Inflammatory macrophage (primary cell): ENCODE results near the gene PPP3CA.
A peak's percentile ranks its signal among the peaks of the same experiment; 100 is the strongest.

Experiments used
- DNase-seq, 2 donors: peaks; one replicate each; pipeline ENCODE4 v3.0.0-alpha.2; 2020 to 2022

Gene PPP3CA

GRCh38 chr4:101287324-101287723 is 60.0 kb downstream of the PPP3CA start:
- DNase-seq: no peak

GRCh38 chr4:101286663-101287062 is 60.7 kb downstream of the PPP3CA start:
- no peak for DNase-seq

GRCh38 chr4:101285985-101286384 is 61.3 kb downstream of the PPP3CA start:
- DNase-seq: no peak

- peak; percentile 23 to 53 for DNase-seq
Measured at GRCh38 chr4:101284546-101284945, 62.8 kb downstream of the PPP3CA start.

GRCh38 chr4:101283434-101283833 is 63.9 kb downstream of the PPP3CA start:
- peak; percentile 36 to 57 for DNase-seq

- DNase-seq: peak; percentile 70 to 82
Measured at GRCh38 chr4:101282076-101282844, 65.1 kb downstream of the PPP3CA start.

- DNase-seq: no peak
Measured at GRCh38 chr4:101280866-101281600, 66.3 kb downstream of the PPP3CA start.

GRCh38 chr4:101279377-101279871 is 67.9 kb downstream of the PPP3CA start:
- DNase-seq: peak; percentile 73

- DNase-seq: no peak
Measured at GRCh38 chr4:101277671-101278070, 69.7 kb downstream of the PPP3CA start.

- no peak for DNase-seq
Measured at GRCh38 chr4:101276661-101277060, 70.7 kb downstream of the PPP3CA start.

- DNase-seq: peak in 1 of 2 donors; percentile 38
Measured at GRCh38 chr4:101274888-101275752, 72.2 kb downstream of the PPP3CA start.

- DNase-seq: no peak
Measured at GRCh38 chr4:101271516-101271915, 75.8 kb downstream of the PPP3CA start.

GRCh38 chr4:101269682-101270081 is 77.6 kb downstream of the PPP3CA start:
- DNase-seq: no peak

GRCh38 chr4:101265816-101266172 is 81.5 kb downstream of the PPP3CA start:
- DNase-seq: no peak

GRCh38 chr4:101264993-101265815 is 82.1 kb downstream of the PPP3CA start:
- no peak for DNase-seq

- DNase-seq: no peak
Measured at GRCh38 chr4:101264512-101264911, 82.8 kb downstream of the PPP3CA start.

- DNase-seq: no peak
Measured at GRCh38 chr4:101262683-101263082, 84.6 kb downstream of the PPP3CA start.

- DNase-seq: no peak
Measured at GRCh38 chr4:101259876-101260275, 87.5 kb downstream of the PPP3CA start.

GRCh38 chr4:101258883-101259282 is 88.4 kb downstream of the PPP3CA start:
- DNase-seq: peak; percentile 55 to 60

GRCh38 chr4:101256222-101256621 is 91.1 kb downstream of the PPP3CA start:
- DNase-seq: no peak

- DNase-seq: peak in 1 of 2 donors; percentile 44
Measured at GRCh38 chr4:101254776-101255175, 92.5 kb downstream of the PPP3CA start.

GRCh38 chr4:101253121-101253520 is 94.2 kb downstream of the PPP3CA start:
- no peak for DNase-seq
